Jurkat, Clone E6-1 (cell line): Measurements from ENCODE around the gene PJA2. TPM values are rescaled to one million over a fixed set of nuclear protein-coding genes. Genes with fewer than 3 reads are reported as not detected.
A peak's percentile ranks its signal among the peaks of the same experiment; 100 is the strongest.
"Not testable (repeated sequence)": the region's sequence is repeated elsewhere in the genome, so short reads cannot be mapped to it uniquely, and the experiment has no call there.

ENCODE experiments used
- DNase-seq: peaks from one replicate; pipeline ENCODE4 v3.0.0-alpha.2; 2011; ENCODE audit warnings: low read depth, low spot score
- H3K4me3 ChIP-seq: 2 replicates; pipeline ENCODE4 v1.5.1; 2011; ENCODE audit warnings: mild to moderate bottlenecking, low read length, control low read depth, moderate library complexity
- polyA plus RNA-seq: library from polyadenylated mRNA; unstranded; fragments of >200 nt; gene quantifications from one replicate; pipeline ENCODE4 v1.2.1, GENCODE V29; 2012; ENCODE audit warnings: missing spikeins; ENCODE audit not compliant: insufficient read length, insufficient read depth

PJA2 gene
- 38.4 TPM for polyA plus RNA-seq

DNA sequence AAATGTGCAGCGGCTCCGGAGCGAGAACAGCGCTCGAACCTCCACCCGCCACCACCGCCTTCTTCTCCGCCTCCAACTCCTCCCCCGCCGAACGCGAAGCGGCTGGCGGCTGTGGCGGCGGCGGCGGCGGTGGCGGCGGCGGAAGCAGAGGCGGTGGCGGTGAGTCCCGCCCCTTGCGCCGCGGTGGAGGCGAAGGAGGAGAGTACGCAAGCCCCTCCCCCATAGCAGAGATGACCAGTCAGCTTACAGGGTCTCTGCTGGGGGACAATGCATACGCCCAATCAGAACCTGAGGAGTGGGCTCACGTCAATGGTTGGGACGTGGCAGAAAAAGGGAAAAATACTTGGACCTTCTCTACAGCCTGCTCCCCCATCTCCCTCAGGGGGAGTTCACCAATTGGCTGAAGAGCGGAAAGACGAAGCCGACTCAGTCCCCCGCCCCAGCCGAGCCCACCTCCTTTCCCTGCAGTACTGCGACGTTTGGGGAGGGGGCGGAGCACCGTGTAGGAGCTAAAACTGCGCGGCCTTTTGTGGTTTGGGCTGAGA is at the start of gene PJA2:
PJA2 (minus strand) TSS at position 131 of the 545 bp plus-strand sequence. CDS start 26,541 bp downstream, outside the sequence.
- peak; percentile 100 for DNase-seq

DNA sequence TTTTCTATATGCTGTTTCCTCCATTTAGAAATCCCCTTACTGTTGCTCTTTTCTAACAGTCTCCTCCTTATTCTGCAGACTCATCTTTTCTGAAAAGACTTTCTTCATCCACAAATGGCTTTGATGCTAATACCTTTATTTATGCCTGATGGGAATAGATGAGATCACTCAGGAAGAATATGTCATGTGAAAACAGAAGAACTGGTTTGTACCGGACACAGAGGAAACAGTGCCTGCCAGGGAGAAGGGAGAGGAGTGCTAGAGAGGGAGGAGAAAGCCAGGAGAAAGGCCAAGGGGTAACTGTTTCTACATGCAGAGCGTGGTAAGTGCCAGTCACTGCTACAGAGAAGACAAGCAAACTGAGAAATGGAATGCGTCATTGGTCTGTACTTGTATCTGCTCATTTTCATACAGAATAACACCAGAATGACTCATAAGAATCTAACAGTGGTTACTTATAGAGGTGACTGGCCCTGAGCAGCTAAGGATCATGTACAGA is 45.9 kb upstream of the PJA2 start:
- no peak for DNase-seq
- H3K4me3 ChIP-seq = no peak overlapping the region

More for the DNA sequence above, at the start of gene PJA2:
- H3K4me3 ChIP-seq = peak within 1 kb of the TSS; percentile 82

DNA sequence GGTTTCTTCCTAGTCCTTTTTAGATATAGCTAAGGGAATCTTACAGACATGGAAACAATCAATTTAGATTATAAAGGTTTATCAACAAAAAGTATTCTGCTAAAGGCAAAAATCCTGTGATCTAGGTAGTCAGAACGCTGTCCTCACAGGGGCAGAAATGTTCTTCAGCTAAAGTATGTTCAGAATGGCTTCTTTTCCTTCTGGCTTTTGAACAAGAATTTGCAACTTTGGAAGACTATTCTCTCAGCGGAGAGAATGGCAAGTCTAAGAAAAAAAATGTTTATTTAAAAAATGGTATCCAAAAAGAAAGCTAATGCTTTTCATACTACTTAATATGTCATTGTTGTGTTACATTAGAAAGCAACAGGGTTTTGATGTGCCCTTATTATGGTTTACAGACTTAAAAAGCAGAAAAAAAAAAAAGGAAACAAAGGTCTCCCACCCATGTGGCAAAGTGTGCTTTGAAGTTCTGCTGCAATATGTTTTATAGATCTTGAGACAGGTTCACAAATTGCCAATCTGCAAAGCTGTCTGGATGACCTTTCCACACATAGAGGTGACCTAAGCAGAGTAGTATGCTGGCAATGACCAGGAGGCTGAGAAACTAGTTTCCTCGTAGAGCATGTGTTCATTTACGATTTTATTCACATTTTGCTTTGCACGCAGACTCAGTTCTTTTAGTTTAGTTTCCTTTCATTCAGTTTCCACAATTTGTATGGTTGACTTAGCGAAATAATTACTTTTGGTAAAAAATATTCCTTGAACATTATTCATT is 45.1 kb upstream of the PJA2 start:
- DNase-seq = no peak

GRCh38 chr5:109453251-109453650 is 43.5 kb upstream of the PJA2 start:
- no peak for DNase-seq
- H3K4me3 ChIP-seq = no peak overlapping the region

More for the DNA sequence above, 45.1 kb upstream of the PJA2 start:
- H3K4me3 ChIP-seq = no peak overlapping the region

DNA sequence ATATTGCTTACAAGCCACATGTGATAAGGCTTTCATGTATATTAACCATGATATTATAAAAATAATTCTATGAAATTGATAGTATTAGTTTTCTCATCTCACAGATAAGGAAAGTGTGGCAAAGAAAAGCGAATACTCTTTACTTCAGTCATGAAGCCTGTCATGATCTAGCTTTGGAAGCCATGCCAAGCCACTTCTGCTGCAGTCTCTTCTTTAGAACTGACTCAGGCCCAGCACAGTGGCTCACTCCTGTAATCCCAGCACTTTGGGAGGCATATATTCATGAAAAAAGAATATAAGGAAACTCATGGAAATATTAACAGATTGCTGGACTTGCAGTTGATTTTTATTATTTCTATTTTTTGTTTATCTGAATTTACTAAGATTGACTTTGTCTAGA is 42.9 kb upstream of the PJA2 start:
- DNase-seq = no peak
- H3K4me3 ChIP-seq = no peak overlapping the region

GRCh38 chr5:109451146-109451545 is 41.4 kb upstream of the PJA2 start:
- no peak overlapping the region for H3K4me3 ChIP-seq
- DNase-seq = no peak

GRCh38 chr5:109450129-109450877 is 40.5 kb upstream of the PJA2 start:
- no peak for DNase-seq

GRCh38 chr5:109448838-109449237 is 39.1 kb upstream of the PJA2 start:
- DNase-seq = no peak
- no peak overlapping the region for H3K4me3 ChIP-seq

More at GRCh38 chr5:109450129-109450877, 40.5 kb upstream of the PJA2 start:
- H3K4me3 ChIP-seq = no peak overlapping the region

- no peak overlapping the region for H3K4me3 ChIP-seq
- no peak for DNase-seq
Measured at GRCh38 chr5:109439590-109439989, 29.8 kb upstream of the PJA2 start.

GRCh38 chr5:109426075-109426474 is 16.3 kb upstream of the PJA2 start:
- no peak for DNase-seq
- no peak overlapping the region for H3K4me3 ChIP-seq

- DNase-seq, H3K4me3 ChIP-seq: not testable (repeated sequence)
Measured at GRCh38 chr5:109425521-109425920, 15.7 kb upstream of the PJA2 start.

DNA sequence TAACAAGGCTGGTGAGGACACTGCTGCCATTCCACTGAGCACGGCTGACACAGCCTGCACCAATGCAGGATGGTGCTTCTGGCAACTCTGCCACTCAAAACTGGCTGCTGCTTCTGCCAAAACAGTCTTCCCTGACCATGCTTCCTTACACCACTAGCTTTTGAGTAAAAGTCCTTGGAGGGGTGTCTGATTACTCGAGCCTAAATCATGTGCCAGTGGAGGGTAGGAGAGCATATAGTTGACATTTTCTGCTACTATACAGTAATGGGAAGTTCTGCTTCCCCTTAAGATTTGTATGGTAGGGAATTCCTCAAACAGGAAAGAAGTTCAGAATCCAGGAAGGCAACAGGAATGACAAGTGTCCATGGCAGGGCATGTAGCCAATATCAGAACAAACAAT is 12.2 kb upstream of the PJA2 start:
- DNase-seq = no peak
- H3K4me3 ChIP-seq = no peak overlapping the region

DNA sequence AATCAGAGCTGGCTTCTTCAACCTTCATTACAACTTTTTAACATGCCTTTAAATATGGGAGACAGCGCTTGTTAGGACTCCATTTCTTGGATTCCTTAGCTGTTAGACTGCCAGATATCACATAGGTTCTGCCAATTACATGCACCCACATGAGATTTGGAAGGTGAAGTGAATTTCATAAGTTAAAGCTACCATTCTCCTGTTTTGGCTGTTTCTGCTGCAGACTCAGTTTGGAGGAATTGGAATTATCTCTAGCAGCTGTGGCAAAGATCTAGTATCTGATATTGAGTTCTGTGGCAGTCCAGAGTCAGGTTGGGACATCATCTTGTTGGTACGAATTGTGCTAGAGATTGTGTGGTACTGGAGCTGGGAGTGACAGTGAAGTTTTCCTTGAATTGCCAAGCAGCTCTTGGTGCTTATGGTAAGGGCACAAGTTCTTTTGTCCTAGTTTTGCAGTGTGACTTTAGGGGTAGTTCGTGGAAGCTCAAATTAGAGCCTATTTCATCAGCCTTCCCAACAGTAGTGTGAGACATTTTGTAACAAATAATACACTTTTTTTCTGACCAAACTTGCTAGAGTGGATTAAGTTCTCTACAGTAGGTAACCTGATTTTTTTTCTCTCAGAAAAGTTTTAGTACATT is 9.1 kb upstream of the PJA2 start:
- no peak overlapping the region for H3K4me3 ChIP-seq
- no peak for DNase-seq

DNA sequence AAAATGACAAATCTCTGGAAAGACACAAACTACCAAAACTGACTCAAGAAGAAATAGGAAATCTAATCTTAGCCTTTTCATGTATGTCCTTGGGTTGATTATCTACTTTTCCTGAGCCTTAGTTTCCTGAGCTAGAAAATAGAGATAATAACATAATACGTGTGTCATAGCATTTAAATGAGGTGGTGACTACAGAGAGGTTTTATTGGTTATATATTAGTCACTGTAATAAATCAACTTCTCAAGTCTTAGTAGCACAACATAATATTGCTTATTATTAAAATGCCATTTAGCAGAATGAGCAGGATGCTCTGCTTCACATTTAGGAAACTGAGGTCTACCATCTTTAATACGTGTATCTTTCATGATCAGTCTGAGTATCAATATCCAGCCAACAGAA is 7.1 kb upstream of the PJA2 start:
- DNase-seq = no peak
- H3K4me3 ChIP-seq = no peak overlapping the region

GRCh38 chr5:109413921-109414461 is 4.2 kb upstream of the PJA2 start:
- DNase-seq, H3K4me3 ChIP-seq: not testable (repeated sequence)

DNA sequence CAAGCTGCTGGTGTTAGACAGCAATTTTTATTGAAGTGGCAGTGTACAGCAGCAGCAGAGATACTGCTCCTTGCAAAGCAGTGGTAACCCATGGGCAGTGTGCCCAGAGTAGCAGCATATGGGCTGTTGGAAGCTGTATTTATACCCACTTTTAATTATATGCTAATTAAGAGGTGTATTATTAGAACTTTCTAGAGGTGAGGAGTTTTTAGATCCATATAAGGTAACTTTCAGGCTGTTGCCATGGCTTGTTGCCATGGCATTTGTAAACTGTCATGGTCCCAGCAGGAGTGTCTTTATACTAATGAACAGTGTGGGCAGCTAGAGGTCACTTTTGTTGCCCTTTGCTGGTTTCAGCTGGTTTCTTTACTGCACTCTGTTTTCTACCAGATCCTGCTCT is 3.7 kb upstream of the PJA2 start:
- no peak overlapping the region for H3K4me3 ChIP-seq
- no peak for DNase-seq

DNA sequence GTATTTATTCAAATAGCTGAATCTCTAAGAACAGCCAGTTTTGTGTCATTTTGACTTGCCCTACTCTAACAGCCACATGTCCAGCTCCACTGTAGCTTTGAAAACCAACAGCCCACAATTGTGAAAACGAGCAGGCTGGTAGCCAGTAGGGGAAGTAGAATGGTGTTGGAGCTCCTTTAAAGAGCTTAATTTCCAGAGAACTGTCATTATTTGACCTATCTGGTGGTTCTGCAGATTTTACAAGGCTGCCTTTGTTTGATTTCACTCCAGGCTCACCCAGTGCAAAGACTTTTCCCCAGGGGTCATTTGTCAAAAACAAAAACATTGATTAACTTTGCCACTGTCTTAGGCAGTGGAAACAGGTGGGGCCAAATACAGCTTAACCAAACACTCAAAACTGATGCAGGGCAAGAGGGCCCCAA is 3.2 kb upstream of the PJA2 start:
- DNase-seq = no peak
- H3K4me3 ChIP-seq = no peak overlapping the region

GRCh38 chr5:109411627-109412026 is 1.9 kb upstream of the PJA2 start:
- no peak overlapping the region for H3K4me3 ChIP-seq
- DNase-seq = no peak

GRCh38 chr5:109411149-109411514 is 1.4 kb upstream of the PJA2 start:
- peak overlapping the region; percentile 82 for H3K4me3 ChIP-seq

More at GRCh38 chr5:109411149-109411514, 1.4 kb upstream of the PJA2 start:
- no peak for DNase-seq
